GM18873 (cell line): ENCODE data around the gene LENEP.

Source experiments
- ATAC-seq: cut with Tn5 transposase; IDR thresholded peaks from one replicate; pipeline ENCODE4 v1.9.1; 2021; ENCODE audit warnings: mild to moderate bottlenecking, moderate library complexity, moderate number of reproducible peaks; ENCODE audit not compliant: unreplicated experiment, low FRiP score

The LENEP gene

GRCh38 chr1:155022136-155022926 is 28.9 kb downstream of the LENEP start:
- ATAC-seq = no peak

GRCh38 chr1:155022927-155023236 is 29.5 kb downstream of the LENEP start:
- ATAC-seq = no peak

GRCh38 chr1:155023627-155024026 is 30.2 kb downstream of the LENEP start:
- no peak for ATAC-seq

- no peak for ATAC-seq
Observed at GRCh38 chr1:155024315-155024714, 30.9 kb downstream of the LENEP start.

GRCh38 chr1:155026154-155026553 is 32.8 kb downstream of the LENEP start:
- no peak for ATAC-seq

GRCh38 chr1:155026588-155026987 is 33.2 kb downstream of the LENEP start:
- ATAC-seq = no peak

GRCh38 chr1:155029513-155030242 is 36.3 kb downstream of the LENEP start:
- no peak for ATAC-seq

- no peak for ATAC-seq
Observed at GRCh38 chr1:155030243-155030795, 36.9 kb downstream of the LENEP start.

GRCh38 chr1:155030899-155031298 is 37.5 kb downstream of the LENEP start:
- no peak for ATAC-seq

- no peak for ATAC-seq
Observed at GRCh38 chr1:155032886-155033285, 39.5 kb downstream of the LENEP start.

- no peak for ATAC-seq
Observed at GRCh38 chr1:155033524-155033923, 40.1 kb downstream of the LENEP start, which contains the start of the genes DCST1 and DCST2. DCST1 (plus strand) TSS chr1:155033824; CDS start chr1:155034037, 213 bp downstream. DCST2 (minus strand) TSS chr1:155033781; CDS start chr1:155033701, 80 bp downstream.

GRCh38 chr1:155034318-155035208 is 41.2 kb downstream of the LENEP start:
- ATAC-seq = no peak

- no peak for ATAC-seq
Observed at GRCh38 chr1:155035936-155036335, 42.5 kb downstream of the LENEP start.

GRCh38 chr1:155037043-155037442 is 43.7 kb downstream of the LENEP start:
- no peak for ATAC-seq

GRCh38 chr1:155037851-155038441 is 44.6 kb downstream of the LENEP start:
- no peak for ATAC-seq

GRCh38 chr1:155038602-155039307 is 45.4 kb downstream of the LENEP start:
- ATAC-seq = no peak

- ATAC-seq = no peak
Observed at GRCh38 chr1:155039308-155039669, 45.9 kb downstream of the LENEP start.

GRCh38 chr1:155040358-155041093 is 47.1 kb downstream of the LENEP start:
- ATAC-seq = no peak

GRCh38 chr1:155042789-155043188 is 49.4 kb downstream of the LENEP start:
- ATAC-seq = no peak
